ENCODE results near the gene AAK1.
A peak's percentile ranks its signal among the peaks of the same experiment; 100 is the strongest.
"Not testable (repeated sequence)": the region's sequence is repeated elsewhere in the genome, so short reads cannot be mapped to it uniquely, and the experiment has no call there.

The AAK1 gene

DNA sequence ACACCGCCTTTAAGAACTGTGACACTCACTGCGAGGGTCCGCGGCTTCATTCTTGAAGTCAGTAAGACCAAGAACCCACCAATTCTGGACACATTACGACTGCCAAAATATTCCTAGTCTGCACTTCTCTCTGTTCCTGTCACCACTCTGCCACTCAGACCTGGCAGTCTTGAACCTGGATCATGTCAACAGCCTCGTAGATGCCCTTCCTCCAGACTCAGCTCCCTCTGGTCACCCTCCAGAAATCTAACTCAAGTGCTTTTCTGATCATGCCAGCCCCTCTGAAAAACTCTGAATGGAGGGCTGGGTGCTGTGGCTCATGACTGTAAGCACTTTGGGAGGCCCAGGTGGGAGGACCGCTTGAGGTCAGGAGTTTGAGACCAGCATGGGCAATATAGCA is 20.3 kb downstream of the AAK1 start:
- no peak for DNase-seq

GRCh38 chr2:69622805-69623204 is 20.7 kb downstream of the AAK1 start:
- DNase-seq: not testable (repeated sequence)

DNA sequence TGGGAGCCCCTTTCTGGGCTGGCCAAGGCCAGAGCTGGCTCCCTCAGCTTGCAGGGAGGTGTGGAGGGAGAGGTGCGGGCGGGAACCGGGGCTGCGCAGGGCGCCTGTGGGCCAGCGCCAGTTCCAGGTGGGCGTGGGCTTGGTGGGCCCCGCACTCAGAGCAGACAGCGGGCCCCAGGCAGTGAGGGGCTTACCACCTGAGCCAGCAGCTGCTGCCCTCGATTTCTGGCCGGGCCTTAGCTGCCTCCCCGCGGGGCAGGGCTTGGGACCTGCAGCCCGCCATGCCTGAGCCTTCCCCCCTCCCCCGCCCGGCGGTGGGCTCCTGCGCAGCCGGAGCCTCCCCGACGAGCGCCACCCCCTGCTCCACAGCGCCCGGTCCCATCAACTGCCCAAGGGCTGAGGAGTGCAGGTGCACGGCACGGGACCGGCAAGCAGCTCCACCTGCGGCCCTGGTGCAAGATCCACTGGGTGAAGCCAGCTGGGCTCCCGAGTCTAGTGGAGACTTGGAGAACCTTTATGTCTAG is 21.5 kb downstream of the AAK1 start:
- DNase-seq: not testable (repeated sequence)

- DNase-seq: no peak
Observed at GRCh38 chr2:69621440-69621839, 22.1 kb downstream of the AAK1 start.

- DNase-seq: no peak
Observed at GRCh38 chr2:69620870-69621269, 22.7 kb downstream of the AAK1 start.

DNA sequence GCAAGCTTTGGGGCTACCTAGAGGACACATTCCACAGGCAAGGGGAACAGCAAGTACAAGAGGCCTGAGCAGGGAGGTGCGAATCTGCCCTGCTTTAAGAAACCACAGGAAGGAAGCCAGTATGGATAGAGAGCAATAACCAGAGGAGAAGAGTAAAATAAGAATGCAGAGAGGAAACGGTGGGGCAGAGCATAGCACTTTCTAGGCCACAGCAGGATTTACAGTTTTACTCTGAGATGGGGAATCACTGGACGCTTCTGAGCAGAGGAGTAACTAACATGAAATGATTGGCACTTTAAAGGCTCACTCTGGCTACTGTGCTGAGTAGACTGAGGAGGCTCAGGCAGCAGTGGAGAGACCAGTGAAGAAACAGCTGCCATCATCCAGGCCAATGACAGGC is 23.8 kb downstream of the AAK1 start:
- no peak for DNase-seq

GRCh38 chr2:69618362-69618761 is 25.2 kb downstream of the AAK1 start:
- no peak for DNase-seq

GRCh38 chr2:69617744-69618143 is 25.8 kb downstream of the AAK1 start:
- DNase-seq: no peak

DNA sequence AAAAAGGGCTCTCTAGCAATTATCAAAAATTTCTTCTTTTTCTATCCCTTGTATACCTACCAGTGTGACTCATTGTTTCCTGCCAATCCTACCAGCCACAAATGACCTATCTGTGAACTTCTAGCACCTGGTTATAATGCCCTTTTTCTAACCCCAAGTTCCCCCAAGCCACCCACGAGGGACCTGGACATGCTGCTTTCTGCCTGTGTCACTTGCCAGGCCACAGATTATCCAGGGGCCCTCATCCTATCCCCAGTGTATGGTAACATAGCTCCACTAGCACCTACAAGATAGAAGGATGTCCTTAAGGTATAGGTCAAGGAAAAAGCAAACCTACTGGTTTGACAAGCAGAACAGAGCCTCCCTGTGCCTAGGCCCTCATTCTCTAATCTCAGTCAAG is 26.8 kb downstream of the AAK1 start:
- DNase-seq: peak; percentile 42

- no peak for DNase-seq
Observed at GRCh38 chr2:69615969-69616368, 27.6 kb downstream of the AAK1 start.

- DNase-seq: no peak
Observed at GRCh38 chr2:69615078-69615625, 28.4 kb downstream of the AAK1 start.

DNA sequence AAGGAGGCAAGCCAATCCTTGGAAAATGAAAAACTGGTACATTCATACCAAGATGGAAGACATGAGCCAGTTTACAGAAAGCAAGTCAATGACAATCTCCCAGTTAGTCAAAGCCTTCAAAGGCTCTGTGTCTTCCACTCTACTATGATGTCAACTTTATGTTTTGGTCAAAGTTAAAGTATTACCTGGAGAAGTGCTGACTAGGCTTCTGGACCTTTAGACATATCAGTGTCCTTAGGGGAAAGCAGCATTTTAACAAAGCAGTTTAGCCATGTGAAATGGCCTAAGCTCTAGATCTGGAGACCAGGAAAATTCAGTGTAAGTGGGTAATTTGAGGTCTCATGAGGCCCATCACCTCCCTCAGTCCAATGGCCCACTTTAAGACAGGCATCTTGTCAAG is 30.8 kb downstream of the AAK1 start:
- DNase-seq: no peak

- no peak for DNase-seq
Observed at GRCh38 chr2:69612200-69612599, 31.3 kb downstream of the AAK1 start.

DNA sequence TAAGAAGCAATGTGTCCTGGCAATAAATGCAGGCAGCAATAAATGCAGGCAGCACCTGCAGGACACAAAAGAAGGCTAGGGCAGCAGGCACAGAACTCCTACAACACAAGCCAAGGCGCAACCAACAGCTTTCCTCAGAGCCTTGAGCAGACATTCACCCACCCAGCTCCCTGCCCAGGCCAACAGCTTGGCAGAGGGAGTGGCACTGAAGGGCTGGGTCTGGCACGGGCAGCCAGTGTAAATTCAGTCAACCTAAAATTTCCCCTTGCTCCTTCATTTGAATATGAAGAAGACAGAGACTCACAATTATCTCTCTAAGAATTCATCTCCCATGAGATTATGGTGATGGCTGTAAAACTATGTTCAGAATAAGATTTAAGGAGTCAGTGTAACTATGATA is 35.4 kb downstream of the AAK1 start:
- DNase-seq: no peak

GRCh38 chr2:69606771-69607170 is 36.8 kb downstream of the AAK1 start:
- DNase-seq: not testable (repeated sequence)

GRCh38 chr2:69605284-69605683 is 38.3 kb downstream of the AAK1 start:
- no peak for DNase-seq

DNA sequence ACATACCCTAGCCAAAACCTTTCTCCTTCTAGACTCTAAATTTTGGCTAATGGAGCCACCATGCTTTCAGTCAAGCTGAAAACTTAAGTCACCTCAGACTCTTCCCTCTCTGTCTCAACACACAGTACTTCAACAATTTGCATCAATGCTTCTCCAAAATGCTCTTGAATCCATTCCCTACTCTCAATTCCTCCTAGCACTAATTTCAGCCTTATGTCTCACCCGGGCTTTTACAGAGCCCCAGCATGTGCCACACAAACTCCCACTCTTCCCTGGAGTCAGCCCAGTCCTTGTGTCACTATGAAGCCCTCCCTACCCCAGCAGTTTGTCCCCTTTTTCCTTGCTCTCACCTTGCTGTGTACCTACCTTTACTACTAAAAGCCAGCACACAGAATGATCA is 38.7 kb downstream of the AAK1 start:
- DNase-seq: no peak

GRCh38 chr2:69604026-69604678 is 39.4 kb downstream of the AAK1 start:
- no peak for DNase-seq

DNA sequence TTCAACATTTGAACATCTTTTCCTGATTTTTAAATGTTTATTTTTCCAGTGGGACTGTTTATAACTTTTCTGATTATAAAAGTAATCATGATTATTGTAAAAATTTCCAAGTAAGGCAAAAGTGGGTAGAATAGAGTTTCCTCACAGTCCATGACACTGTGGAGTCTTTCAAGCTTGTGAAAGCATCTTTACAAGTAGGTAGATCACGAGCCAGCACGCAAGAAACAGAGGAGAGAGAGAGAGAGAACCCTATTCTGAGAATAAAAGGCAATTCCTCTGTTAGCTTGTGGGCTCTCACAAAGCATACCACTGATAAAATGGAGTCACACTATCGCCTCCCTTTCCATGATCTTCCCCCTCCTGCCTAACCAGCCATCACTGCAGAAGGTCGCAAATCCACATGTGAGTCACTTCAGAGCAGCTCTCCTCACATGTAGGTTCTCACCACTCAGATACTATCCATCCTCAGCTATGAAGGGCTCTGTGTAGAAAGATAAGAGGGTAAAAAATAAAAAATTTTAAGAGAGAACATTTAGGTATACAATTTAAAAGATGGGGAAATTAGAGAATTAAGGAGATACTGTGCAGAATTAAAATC is 40.3 kb downstream of the AAK1 start:
- DNase-seq: no peak

- no peak for DNase-seq
Observed at GRCh38 chr2:69601179-69601612, 42.3 kb downstream of the AAK1 start.

- no peak for DNase-seq
Observed at GRCh38 chr2:69600425-69600824, 43.1 kb downstream of the AAK1 start.

DNA sequence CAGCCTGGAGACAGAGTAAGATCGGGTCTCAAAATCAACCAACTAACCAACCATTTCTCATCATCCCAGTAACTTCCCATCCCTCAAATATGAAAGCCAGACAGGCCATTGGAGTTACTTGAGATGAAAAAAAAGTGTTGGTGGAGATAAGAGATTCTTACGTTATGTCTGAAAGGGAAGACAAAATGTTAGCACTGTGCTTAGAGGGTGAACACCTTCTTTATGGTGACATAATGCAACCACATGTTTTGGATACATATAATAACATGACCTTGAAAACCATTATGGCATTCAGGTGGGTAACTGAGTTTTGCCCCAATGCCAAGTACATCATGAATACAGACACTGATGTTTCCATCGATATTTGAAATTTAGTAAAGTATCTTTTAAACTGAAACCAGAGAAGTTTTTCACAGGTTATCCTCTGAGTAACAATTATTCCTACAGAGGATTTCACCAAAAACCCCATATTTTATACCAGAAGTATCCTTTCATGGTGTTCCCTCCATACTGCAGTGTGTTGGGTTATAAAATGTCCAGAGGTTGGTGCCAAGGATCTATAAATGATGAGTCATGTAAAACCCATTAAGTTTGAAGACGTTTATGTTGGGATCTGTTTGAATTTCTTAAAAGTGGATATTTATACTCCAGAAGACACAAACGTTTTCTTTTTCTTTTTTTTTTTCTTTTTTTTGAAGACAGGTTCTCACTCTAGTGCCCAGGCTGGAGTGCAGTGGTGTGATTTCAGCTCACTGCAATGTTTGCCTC is 45.5 kb downstream of the AAK1 start:
- no peak for DNase-seq

DNA sequence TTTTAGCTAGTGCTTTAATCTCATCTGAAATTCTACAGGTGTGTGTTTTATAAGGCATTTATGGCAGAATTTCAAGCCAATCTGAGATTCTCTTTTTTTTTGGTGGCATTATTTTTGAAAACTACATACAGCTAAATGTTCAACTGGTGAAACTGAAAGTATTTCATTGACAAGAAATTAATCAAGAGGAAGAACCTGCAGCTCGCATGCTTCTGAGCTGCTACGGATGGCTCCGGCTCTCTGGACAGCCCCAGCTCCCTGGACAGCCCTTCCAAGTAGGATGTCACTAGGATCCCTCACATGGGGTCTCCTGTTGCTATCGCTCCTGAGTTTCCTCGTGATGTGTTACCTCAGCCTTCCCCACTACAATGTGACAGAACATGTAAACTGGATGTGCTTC is 46.4 kb downstream of the AAK1 start:
- DNase-seq: no peak

DNA sequence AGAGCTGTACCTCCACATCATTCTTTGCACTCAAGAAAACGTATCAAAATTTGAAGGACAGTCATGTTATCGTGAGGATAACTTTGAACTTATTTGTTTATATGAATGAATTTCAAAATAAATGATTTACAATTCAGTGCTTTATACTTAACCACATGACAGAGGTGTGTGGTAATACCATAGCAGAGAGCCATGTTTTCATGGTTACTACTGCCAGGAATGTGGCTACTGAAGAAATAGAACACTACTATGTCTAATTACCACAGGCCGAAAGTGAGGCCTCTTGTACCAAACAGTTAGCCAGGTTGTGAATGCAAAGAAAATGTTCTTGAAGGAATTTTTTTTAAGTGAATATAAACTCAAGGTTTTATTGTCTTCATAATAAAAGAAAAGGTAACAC is 49.2 kb downstream of the AAK1 start:
- no peak for DNase-seq
